Measurements from ENCODE around the gene ERP27. TPM values are rescaled to one million over a fixed set of nuclear protein-coding genes. Genes with fewer than 3 reads are reported as not detected.

Gene ERP27
- total and polyA plus RNA-seq, 2 donors (not counting 3 experiments of a cell fraction or from before 2014, with no cell fraction given) = 0.70 to 0.88 TPM

DNA sequence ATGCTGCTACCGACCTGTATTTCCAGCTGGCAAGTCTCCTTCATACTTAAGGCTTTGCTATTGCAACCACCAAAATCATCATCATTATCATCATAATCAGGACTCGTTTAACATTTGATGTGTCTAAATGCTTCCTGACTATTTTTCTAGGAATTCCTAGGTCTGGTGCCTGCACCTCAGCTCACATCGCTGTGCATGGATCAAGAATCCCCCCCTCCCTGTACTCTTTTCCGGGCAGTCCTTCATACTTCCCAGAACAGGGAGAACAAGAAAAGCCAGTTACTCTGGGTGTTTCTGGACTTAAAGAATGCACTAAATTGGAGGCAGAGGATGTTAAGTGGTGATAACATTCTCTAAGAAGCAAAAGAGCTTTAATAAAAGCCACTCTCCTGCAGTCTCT, 9.4 kb downstream of the ERP27 start:
- intact Hi-C loops (cut with micrococcal nuclease) = loop anchor here (1.0 kb wide), 1 partner anchor 19 kb away; no protein-coding TSS in a partner anchor
- DNase-seq (ENCODE audit: low read depth, low spot score) (peak; percentile 40), FAIRE-seq (no peak)
- dilution Hi-C loops (cut with MboI; ENCODE audit: extremely low pct_ligation_motif_present, low sequenced_read_pairs) = no loop called here
- Histone ChIP-seq H3K79me2 (ENCODE audit: control insufficient read depth, insufficient read depth, low read length) (no peaks in the 10 kb centered on the region), H3K36me3 (ENCODE audit: control insufficient read depth in 2 of 2, extremely low read depth in 1 of 2, insufficient read depth in 2 of 2, low read length in 2 of 2) (no peaks in the 10 kb centered on the region), H4K20me1 (replicated peaks; ENCODE audit: control insufficient read depth, extremely low read depth, insufficient read depth, low read length) (no peaks in the 10 kb centered on the region), H2AFZ (ENCODE audit: low read depth, low read length) (no peak overlapping the region), H3K27ac (ENCODE audit: insufficient read depth, low read depth, low read length) (no peak overlapping the region), H3K4me1 (ENCODE audit: control insufficient read depth, extremely low read depth, insufficient read depth, low read length) (peaks cover 6% of the 10 kb centered on the region), H3K27me3 (ENCODE audit: control insufficient read depth in 2 of 2, insufficient read depth in 2 of 2, low read length in 2 of 2) (no peaks in the 10 kb centered on the region), H3K9ac (replicated peaks; ENCODE audit: extremely low read depth, insufficient read depth, low read length) (no peak overlapping the region), H3K4me2 (ENCODE audit: insufficient read depth, low read length) (no peak overlapping the region), H3K4me3 (replicated peaks in 1 of 3; ENCODE audit: insufficient read depth in 1 of 3, low read depth in 1 of 3, low read length in 3 of 3) (no peak overlapping the region), H3K9me3 (replicated peaks; ENCODE audit: control insufficient read depth, insufficient read depth, low read length) (no peaks in the 10 kb centered on the region), H3K9me1 (replicated peaks; ENCODE audit: control insufficient read depth, extremely low read depth, insufficient read depth, low read length) (no peaks in the 10 kb centered on the region)
- TF ChIP-seq GATA2 (IDR thresholded peaks at IDR 0.05; ENCODE audit: insufficient read depth, insufficient read length, low read depth, low read length) (no peak), POLR2AphosphoS5 (IDR thresholded peaks at IDR 0.05; ENCODE audit: insufficient read depth, low read depth, low read length) (no peak), POLR2A (IDR thresholded peaks at IDR 0.05; ENCODE audit: low read depth, low read length) (no peak), JUN (IDR thresholded peaks at IDR 0.05; ENCODE audit: borderline replicate concordance, insufficient read depth, insufficient read length, low read depth) (no peak)
- TF ChIP-seq, protein P1, sequence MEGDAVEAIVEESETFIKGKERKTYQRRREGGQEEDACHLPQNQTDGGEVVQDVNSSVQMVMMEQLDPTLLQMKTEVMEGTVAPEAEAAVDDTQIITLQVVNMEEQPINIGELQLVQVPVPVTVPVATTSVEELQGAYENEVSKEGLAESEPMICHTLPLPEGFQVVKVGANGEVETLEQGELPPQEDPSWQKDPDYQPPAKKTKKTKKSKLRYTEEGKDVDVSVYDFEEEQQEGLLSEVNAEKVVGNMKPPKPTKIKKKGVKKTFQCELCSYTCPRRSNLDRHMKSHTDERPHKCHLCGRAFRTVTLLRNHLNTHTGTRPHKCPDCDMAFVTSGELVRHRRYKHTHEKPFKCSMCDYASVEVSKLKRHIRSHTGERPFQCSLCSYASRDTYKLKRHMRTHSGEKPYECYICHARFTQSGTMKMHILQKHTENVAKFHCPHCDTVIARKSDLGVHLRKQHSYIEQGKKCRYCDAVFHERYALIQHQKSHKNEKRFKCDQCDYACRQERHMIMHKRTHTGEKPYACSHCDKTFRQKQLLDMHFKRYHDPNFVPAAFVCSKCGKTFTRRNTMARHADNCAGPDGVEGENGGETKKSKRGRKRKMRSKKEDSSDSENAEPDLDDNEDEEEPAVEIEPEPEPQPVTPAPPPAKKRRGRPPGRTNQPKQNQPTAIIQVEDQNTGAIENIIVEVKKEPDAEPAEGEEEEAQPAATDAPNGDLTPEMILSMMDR (IDR thresholded peaks at IDR 0.05; ENCODE audit: extremely low read depth in 1 of 2, insufficient read depth in 1 of 2, low read depth in 1 of 2, low read length in 2 of 2) = no peak
- CTCF ChIA-PET = interaction anchor here (0.7 to 1.0 kb wide), 2 partner anchors 9 to 23 kb away, joined by 3 read pairs; partner anchors contain the start of gene ERP27
- BruUV-seq (replicated peaks) = no TSS peak
- POLR2A ChIA-PET = no interaction called here

- Histone ChIP-seq H3K9me1 (replicated peaks; ENCODE audit: control insufficient read depth, extremely low read depth, insufficient read depth, low read length) (no peaks in the 10 kb centered on the region), H3K27ac (ENCODE audit: insufficient read depth, low read depth, low read length) (no peak overlapping the region), H2AFZ (ENCODE audit: low read depth, low read length) (no peak overlapping the region), H3K79me2 (ENCODE audit: control insufficient read depth, insufficient read depth, low read length) (no peaks in the 10 kb centered on the region), H3K27me3 (ENCODE audit: control insufficient read depth in 2 of 2, insufficient read depth in 2 of 2, low read length in 2 of 2) (no peaks in the 10 kb centered on the region), H3K4me3 (replicated peaks in 1 of 3; ENCODE audit: insufficient read depth in 1 of 3, low read depth in 1 of 3, low read length in 3 of 3) (no peak overlapping the region), H3K9ac (replicated peaks; ENCODE audit: extremely low read depth, insufficient read depth, low read length) (no peak overlapping the region), H3K9me3 (replicated peaks; ENCODE audit: control insufficient read depth, insufficient read depth, low read length) (no peaks in the 10 kb centered on the region), H4K20me1 (replicated peaks; ENCODE audit: control insufficient read depth, extremely low read depth, insufficient read depth, low read length) (no peaks in the 10 kb centered on the region), H3K4me1 (ENCODE audit: control insufficient read depth, extremely low read depth, insufficient read depth, low read length) (peaks cover 6% of the 10 kb centered on the region), H3K36me3 (ENCODE audit: control insufficient read depth in 2 of 2, extremely low read depth in 1 of 2, insufficient read depth in 2 of 2, low read length in 2 of 2) (no peaks in the 10 kb centered on the region), H3K4me2 (ENCODE audit: insufficient read depth, low read length) (no peak overlapping the region)
- no peak for DNase-seq (ENCODE audit: low read depth, low spot score)
- TF ChIP-seq, protein P1 (IDR thresholded peaks at IDR 0.05; ENCODE audit: extremely low read depth in 1 of 2, insufficient read depth in 1 of 2, low read depth in 1 of 2, low read length in 2 of 2) = no peak
- TF ChIP-seq FOS (IDR thresholded peaks at IDR 0.05; ENCODE audit: borderline replicate concordance, insufficient read depth, low read length) = no peak
- no peak for TF ChIP-seq MYC (IDR thresholded peaks at IDR 0.05; ENCODE audit: low read depth, low read length)
- TF ChIP-seq JUN (IDR thresholded peaks at IDR 0.05; ENCODE audit: borderline replicate concordance, insufficient read depth, insufficient read length, low read depth) = no peak
- no peak for TF ChIP-seq MAX (IDR thresholded peaks at IDR 0.05; ENCODE audit: insufficient read depth, insufficient read length)
- no peak for TF ChIP-seq EZH2 (IDR thresholded peaks at IDR 0.05; ENCODE audit: borderline replicate concordance, low read depth, low read length, severe bottlenecking)
- TF ChIP-seq GATA2 (IDR thresholded peaks at IDR 0.05; ENCODE audit: insufficient read depth, insufficient read length, low read depth, low read length) = no peak
- intact Hi-C loops (cut with micrococcal nuclease) (no loop called here), dilution Hi-C loops (cut with MboI; ENCODE audit: extremely low pct_ligation_motif_present, low sequenced_read_pairs) (no loop called here)
- BruUV-seq (replicated peaks) = no TSS peak
- ChIA-PET CTCF (interaction anchor here (0.6 kb wide), 1 partner anchor 10 kb away, joined by 3 read pairs; no protein-coding TSS in a partner anchor), POLR2A (interaction anchor here (0.6 kb wide), 1 partner anchor 473 kb away, joined by 4 read pairs; no protein-coding TSS in a partner anchor)
- FAIRE-seq = no peak
Observed at GRCh38 chr12:14927267-14927666, 11.1 kb downstream of the ERP27 start.
